ENCODE results near the gene HDGF.

Gene HDGF

GRCh38 chr1:156746728-156747631 is 4.5 kb downstream of the HDGF start:
- no peak for DNase-seq (ENCODE audit: low read depth in 3 of 3)

GRCh38 chr1:156746406-156746727 is 5.1 kb downstream of the HDGF start:
- DNase-seq (ENCODE audit: low read depth in 3 of 3): no peak

DNA sequence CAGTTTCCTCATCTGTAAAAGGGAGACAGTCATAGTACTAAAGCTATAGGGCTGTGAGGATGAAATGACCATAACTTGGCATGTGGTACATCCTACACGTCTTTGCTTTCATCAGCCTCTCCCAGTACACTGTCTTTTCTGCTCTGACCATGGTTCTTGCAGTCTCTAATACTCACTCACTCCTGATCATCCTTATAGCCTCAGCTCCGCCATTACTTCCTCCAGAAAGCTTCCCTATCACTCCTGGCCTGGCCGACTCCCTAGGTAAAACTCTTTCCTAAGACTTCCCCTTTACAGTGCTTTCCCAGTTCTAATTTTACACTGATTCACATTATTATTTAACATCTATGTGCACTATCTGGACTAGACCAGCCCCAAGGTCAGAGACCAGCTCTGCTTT is 5.6 kb downstream of the HDGF start:
- no peak for DNase-seq (ENCODE audit: low read depth in 3 of 3)

- DNase-seq (ENCODE audit: low read depth in 3 of 3): no peak
Measured at GRCh38 chr1:156744786-156745419, 6.6 kb downstream of the HDGF start.

DNA sequence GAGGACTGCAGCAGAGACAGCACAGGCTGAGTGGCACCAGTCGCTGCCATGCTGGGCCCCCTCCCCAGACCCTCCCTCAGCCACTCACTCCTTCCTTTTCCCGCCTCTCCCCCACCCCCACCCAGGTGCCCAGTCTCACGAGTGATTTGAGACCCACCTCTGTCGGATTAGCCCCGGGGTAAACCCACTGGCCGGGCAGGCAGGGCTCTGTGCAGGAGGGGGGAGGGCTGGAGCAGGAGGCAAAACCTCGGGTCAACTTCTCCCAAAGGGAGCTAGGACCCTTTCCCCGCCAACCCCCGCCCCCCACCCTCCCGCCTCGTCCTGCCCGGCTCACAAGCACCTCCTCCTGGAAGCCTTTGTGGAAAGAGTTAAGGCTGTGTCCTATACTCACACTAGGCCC is 7.1 kb downstream of the HDGF start:
- no peak for DNase-seq (ENCODE audit: low read depth in 3 of 3)

GRCh38 chr1:156743367-156744302 is 7.8 kb downstream of the HDGF start:
- DNase-seq (ENCODE audit: low read depth in 3 of 3): no peak

DNA sequence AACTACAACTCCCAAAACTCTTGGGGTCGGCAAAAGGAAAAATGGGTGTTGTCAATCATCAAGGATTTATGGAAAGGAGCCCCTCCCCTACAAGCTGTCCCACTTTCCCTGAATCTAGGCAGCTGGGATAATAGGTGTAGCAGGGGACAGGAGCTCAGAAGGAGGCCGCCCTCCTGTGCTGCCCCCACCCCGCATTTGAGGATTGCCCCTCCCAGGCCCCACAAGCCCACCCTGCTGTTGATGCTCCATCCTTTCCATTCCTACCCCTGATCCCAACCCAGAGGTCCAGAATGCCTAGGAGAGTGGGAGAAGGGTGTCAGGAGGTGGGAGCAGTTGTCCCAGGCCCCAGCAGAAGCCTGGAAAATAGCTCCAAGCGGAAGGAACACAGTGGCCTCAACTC is 8.7 kb downstream of the HDGF start:
- no peak for DNase-seq (ENCODE audit: low read depth in 3 of 3)

GRCh38 chr1:156742017-156742416 is 9.5 kb downstream of the HDGF start:
- DNase-seq (ENCODE audit: low read depth in 3 of 3): no peak

DNA sequence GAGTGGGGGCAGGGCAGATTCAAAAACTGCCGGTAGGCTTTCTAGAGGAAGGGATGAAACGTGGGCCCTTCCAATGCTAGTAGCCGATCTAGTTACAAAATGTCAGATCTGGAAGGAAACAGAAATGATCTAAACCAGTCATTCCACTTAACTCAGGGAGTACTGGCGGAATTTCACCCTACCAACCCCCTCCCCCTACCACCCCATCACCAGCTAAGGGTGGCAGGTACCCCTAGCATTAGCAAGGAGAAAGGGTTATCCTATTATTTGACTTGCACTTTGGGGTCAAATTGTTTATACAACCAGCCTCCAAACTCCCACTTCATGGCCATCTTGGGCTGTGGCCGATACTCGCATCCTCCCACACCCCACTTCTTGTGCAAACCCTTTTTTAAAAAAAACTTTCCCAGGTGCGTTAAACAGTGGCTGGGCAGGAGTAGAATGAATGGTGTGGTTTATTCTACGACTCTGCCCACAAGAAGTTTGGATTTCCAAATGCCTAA is 9.9 kb downstream of the HDGF start:
- no peak for DNase-seq (ENCODE audit: low read depth in 3 of 3)

- peak; percentile 91 to 97 (median 94) for DNase-seq (ENCODE audit: low read depth in 3 of 3)
Measured at GRCh38 chr1:156740741-156741480, 10.6 kb downstream of the HDGF start, which contains the start of gene MRPL24. Gene MRPL24 (minus strand): TSS chr1:156741088. CDS start chr1:156738704, 2,384 bp downstream.

DNA sequence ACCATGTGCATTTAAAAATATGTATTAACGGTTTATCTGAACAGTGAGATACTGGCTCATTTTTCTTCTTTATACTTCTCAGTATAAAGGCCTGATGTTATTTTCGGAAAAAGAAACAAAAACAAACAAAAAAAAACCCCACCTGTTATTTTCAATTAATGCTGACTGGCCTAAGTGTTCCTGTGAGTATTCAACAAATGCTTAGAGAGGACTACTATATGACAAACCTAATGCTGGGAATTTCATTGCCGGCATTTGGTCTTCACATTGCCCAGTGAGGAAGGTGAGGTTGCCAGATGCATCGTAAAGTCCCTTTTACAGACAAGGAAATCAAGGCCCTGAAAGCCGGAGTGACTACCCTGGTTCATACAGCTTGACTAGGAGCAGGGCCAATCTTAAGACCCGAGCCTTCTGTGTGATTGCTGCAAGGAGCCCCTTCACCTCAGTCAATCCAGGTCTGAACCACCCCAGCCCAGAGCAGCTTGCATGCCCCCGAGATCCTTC is 11.2 kb downstream of the HDGF start:
- DNase-seq (ENCODE audit: low read depth in 3 of 3): no peak

- no peak for DNase-seq (ENCODE audit: low read depth in 3 of 3)
Measured at GRCh38 chr1:156738916-156739315, 12.6 kb downstream of the HDGF start.

- no peak for DNase-seq (ENCODE audit: low read depth in 3 of 3)
Measured at GRCh38 chr1:156738407-156738806, 13.1 kb downstream of the HDGF start.

DNA sequence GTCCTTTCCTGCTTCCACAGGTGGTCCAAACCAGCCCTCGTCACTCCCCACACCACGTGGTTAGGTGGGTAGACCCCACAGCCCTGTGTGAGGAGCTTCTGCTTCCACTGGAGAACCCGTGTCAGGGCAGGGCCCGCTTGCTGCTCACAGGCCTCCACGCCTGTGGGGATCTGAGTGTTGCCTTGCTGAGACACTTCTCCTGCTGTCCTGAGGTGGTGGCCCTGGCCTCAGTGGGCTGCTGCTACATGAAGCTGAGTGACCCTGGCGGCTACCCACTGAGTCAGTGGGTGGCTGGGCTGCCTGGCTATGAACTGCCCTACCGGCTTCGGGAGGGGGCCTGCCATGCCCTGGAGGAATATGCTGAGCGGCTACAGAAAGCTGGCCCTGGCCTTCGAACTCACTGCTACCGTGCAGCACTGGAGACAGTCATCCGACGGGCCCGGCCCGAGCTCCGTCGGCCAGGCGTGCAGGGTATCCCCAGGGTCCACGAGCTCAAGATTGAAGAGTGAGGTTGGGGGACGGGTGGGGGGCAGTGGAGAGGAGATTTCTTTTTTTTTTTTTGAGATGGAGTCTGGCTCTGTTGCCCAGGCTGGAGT is 17.4 kb downstream of the HDGF start:
- no peak for DNase-seq (ENCODE audit: low read depth in 3 of 3)

- peak; percentile 92 to 97 (median 94) for DNase-seq (ENCODE audit: low read depth in 3 of 3)
Measured at GRCh38 chr1:156728599-156729462, 22.6 kb downstream of the HDGF start, which contains the start of gene ISG20L2. Gene ISG20L2 (minus strand): TSS chr1:156728766. CDS start chr1:156727652, 1,114 bp downstream.

- DNase-seq (ENCODE audit: low read depth in 3 of 3): peak in 2 of 3 donors; percentile 71 to 77
Measured at GRCh38 chr1:156727926-156728598, 23.4 kb downstream of the HDGF start, which contains the start of gene METTL25B. Gene METTL25B (plus strand): TSS chr1:156728469. CDS start chr1:156729105, 636 bp downstream.

- no peak for DNase-seq (ENCODE audit: low read depth in 3 of 3)
Measured at GRCh38 chr1:156727492-156727891, 24.0 kb downstream of the HDGF start.

- no peak for DNase-seq (ENCODE audit: low read depth in 3 of 3)
Measured at GRCh38 chr1:156726549-156727226, 24.8 kb downstream of the HDGF start.
